GF-D8 (cell line): ENCODE data around the gene FUT3.
"Not testable (repeated sequence)": the region's sequence is repeated elsewhere in the genome, so short reads cannot be mapped to it uniquely, and the experiment has no call there.

ENCODE experiments used
- DNase-seq: peaks from one replicate; lab custom pipeline; 2025; lab: John Stamatoyannopoulos, UW

FUT3 gene

GRCh38 chr19:5851302-5851701, at the start of gene FUT3:
Gene FUT3, minus strand, starts transcription at chr19:5851449.
- no peak for DNase-seq

GRCh38 chr19:5900976-5901375, 49.7 kb upstream of the FUT3 start:
- DNase-seq: no peak

GRCh38 chr19:5899728-5900526, 48.7 kb upstream of the FUT3 start:
- DNase-seq: no peak

- DNase-seq: no peak
These were observed 46.1 kb upstream of the FUT3 start for GRCh38 chr19:5897189-5897969.

- no peak for DNase-seq
These were observed 45.3 kb upstream of the FUT3 start for GRCh38 chr19:5896365-5897076.

- no peak for DNase-seq
These were observed 44.6 kb upstream of the FUT3 start for GRCh38 chr19:5895890-5896289.

GRCh38 chr19:5895409-5895808, 44.2 kb upstream of the FUT3 start:
- no peak for DNase-seq

- no peak for DNase-seq
These were observed 43.6 kb upstream of the FUT3 start for GRCh38 chr19:5894704-5895349.

- no peak for DNase-seq
These were observed 42.9 kb upstream of the FUT3 start for GRCh38 chr19:5893907-5894703.

GRCh38 chr19:5893296-5893903, 42.2 kb upstream of the FUT3 start:
- no peak for DNase-seq

GRCh38 chr19:5892772-5893275, 41.6 kb upstream of the FUT3 start:
- no peak for DNase-seq

- no peak for DNase-seq
These were observed 40.9 kb upstream of the FUT3 start for GRCh38 chr19:5891938-5892771.

GRCh38 chr19:5891572-5891937, 40.3 kb upstream of the FUT3 start:
- DNase-seq: no peak

GRCh38 chr19:5890099-5890498, 38.9 kb upstream of the FUT3 start:
- no peak for DNase-seq

- no peak for DNase-seq
These were observed 38.2 kb upstream of the FUT3 start for GRCh38 chr19:5889288-5889971.

- not testable (repeated sequence) for DNase-seq
These were observed 33.0 kb upstream of the FUT3 start for GRCh38 chr19:5884065-5884811.

GRCh38 chr19:5883157-5883873, 32.1 kb upstream of the FUT3 start:
- not testable (repeated sequence) for DNase-seq
